Common myeloid progenitor, CD34-positive (primary cell): ENCODE data around the gene SACM1L.

Experiments
- CTCF ChIA-PET: fragments of 350-600 bp; sonication (Branson Sonifier 250); formaldehyde crosslinking; loops from one replicate; lab custom pipeline; 2021; ENCODE audit warnings: antibody characterized with exemption; lab: Charles Lee
- POLR2A ChIA-PET: fragments of 350-600 bp; sonication (Branson Sonifier 250); formaldehyde crosslinking; loops from one replicate; lab custom pipeline; 2021; ENCODE audit warnings: antibody characterized with exemption; lab: Charles Lee
- DNase-seq, 3 donors: peaks; one replicate each; pipeline versions ENCODE4 v3.0.0 to v3.0.0-alpha.2; 2013
- H3K27ac ChIP-seq, 2 experiments: 1 replicate in 1 of 2; 2 replicates in 1 of 2; pipeline ENCODE4 v1.7.0; 2013; ENCODE audit warnings: inconsistent platforms in 2 of 2, low read length in 2 of 2, mild to moderate bottlenecking in 2 of 2, low read depth in 1 of 2, moderate library complexity in 1 of 2; ENCODE audit not compliant: severe bottlenecking in 2 of 2, insufficient read depth in 1 of 2, poor library complexity in 1 of 2
- H3K27me3 ChIP-seq, 5 experiments: replicated peaks in 2 of 5; 1 replicate in 3 of 5; 2 replicates in 2 of 5; pipeline versions ENCODE4 v1.6.1 to v1.7.0; 2013; ENCODE audit warnings: low read length in 4 of 5, mild to moderate bottlenecking in 2 of 5, moderate library complexity in 2 of 5, inconsistent platforms in 1 of 5; ENCODE audit not compliant: insufficient read depth in 5 of 5, control insufficient read depth in 4 of 5
- H3K36me3 ChIP-seq, 4 experiments: 1 replicate in 2 of 4; 2 replicates in 2 of 4; pipeline versions ENCODE4 v1.6.1 to v1.7.0; 2013; ENCODE audit warnings: low read length in 3 of 4, control low read depth in 1 of 4, mild to moderate bottlenecking in 1 of 4; ENCODE audit not compliant: control insufficient read depth in 4 of 4, insufficient read depth in 4 of 4
- H3K4me1 ChIP-seq, 4 experiments: 1 replicate in 3 of 4; 2 replicates in 1 of 4; pipeline versions ENCODE4 v1.6.1 to v1.7.1; 2013; ENCODE audit warnings: low read length in 3 of 4, mild to moderate bottlenecking in 3 of 4, control low read depth in 1 of 4, inconsistent platforms in 1 of 4, moderate library complexity in 1 of 4; ENCODE audit not compliant: control insufficient read depth in 4 of 4, insufficient read depth in 4 of 4; ENCODE audit errors: control extremely low read depth in 1 of 4
- H3K4me3 ChIP-seq, 7 experiments: 1 replicate in 4 of 7; 2 replicates in 3 of 7; pipeline versions ENCODE4 v1.5.1 to v1.7.0; 2013; ENCODE audit warnings: mild to moderate bottlenecking in 7 of 7, low read length in 6 of 7, moderate library complexity in 6 of 7, inconsistent platforms in 2 of 7, low read depth in 2 of 7, control low read depth in 1 of 7; ENCODE audit not compliant: insufficient read depth in 4 of 7, control insufficient read depth in 1 of 7; ENCODE audit errors: extremely low read depth in 1 of 7
- H3K9me3 ChIP-seq, 5 experiments: 1 replicate in 4 of 5; 2 replicates in 1 of 5; pipeline versions ENCODE4 v1.6.1 to v1.7.1; 2013; ENCODE audit warnings: low read length in 4 of 5, mild to moderate bottlenecking in 2 of 5, inconsistent platforms in 1 of 5, low read depth in 1 of 5, moderate library complexity in 1 of 5; ENCODE audit not compliant: control insufficient read depth in 4 of 5, insufficient read depth in 2 of 5; ENCODE audit errors: control extremely low read depth in 1 of 5
- WGBS: methylation state at CpG from one replicate; pipeline ENCODE4 v1.1.5; 2013; ENCODE audit not compliant: insufficient coverage; 5-methylcytosine and 5-hydroxymethylcytosine counted together

Gene SACM1L

DNA sequence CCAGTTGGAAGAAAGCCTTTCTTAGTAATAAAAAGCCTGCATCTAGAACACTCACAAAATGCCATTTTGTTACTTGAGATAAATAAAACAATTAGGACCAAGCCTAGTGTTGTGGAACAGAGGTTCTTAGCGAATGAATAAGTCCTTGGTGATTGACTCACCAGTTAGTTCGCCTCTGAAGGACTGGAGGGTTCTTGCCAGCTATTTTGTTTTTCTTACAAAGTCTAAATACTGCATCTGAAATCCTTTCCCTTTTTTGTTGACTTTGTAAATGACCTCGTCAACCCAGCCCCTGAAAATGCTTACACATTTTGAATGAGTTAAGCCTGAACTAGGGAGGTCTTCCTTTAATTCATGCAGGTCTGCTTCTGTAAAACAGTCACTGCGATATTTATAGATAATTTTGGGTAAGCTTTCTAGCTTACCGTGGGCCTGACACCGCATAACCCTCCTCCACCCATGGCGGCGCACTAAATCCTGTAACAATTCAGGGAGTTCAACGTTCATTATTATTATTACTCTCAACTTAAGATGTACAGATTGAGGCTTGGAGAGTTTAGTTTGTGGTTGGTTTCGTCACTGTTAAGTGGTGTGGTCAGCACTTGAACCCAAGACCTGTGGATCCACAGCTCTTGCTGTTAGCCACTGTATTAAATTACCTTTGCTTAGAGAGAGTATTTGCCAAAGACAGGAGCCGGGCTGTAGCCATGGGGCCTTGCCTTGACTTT lies 45.0 kb upstream of the SACM1L start:
- Histone ChIP-seq H3K4me1 (peaks cover 12 to 79% (median 71%) of the 10 kb centered on the region in 4 experiments), H3K9me3 (peaks cover 0 to 3% (median 1%) of the 10 kb centered on the region in 5 experiments), H3K36me3 (peaks cover 0 to 21% (median 3%) of the 10 kb centered on the region in 4 experiments), H3K4me3 (peak overlapping the region in 1 of 7 experiments; percentile 40), H3K27ac (peak overlapping the region in 1 of 2 experiments; percentile 50), H3K27me3 (no peaks in the 10 kb centered on the region)
- ChIA-PET CTCF (interaction anchor here (0.8 to 4.5 kb wide), 7 partner anchors 8 to 106 kb away, joined by 3 to 15 read pairs (median 4); no protein-coding TSS in a partner anchor), POLR2A (interaction anchor here (1.1 kb wide), 1 partner anchor 12 kb away, joined by 4 read pairs; no protein-coding TSS in a partner anchor)
- peak in 1 of 3 donors; percentile 37 for DNase-seq
- 100% methylated on average over 2 of the region's 11 CpGs for WGBS

- Histone ChIP-seq H3K36me3 (peaks cover 0 to 21% (median 3%) of the 10 kb centered on the region in 4 experiments), H3K9me3 (peaks cover 0 to 3% (median 1%) of the 10 kb centered on the region in 5 experiments), H3K4me1 (peaks cover 11 to 74% (median 66%) of the 10 kb centered on the region in 4 experiments), H3K4me3 (peak overlapping the region in 3 of 7 experiments; percentile 8 to 40 (median 38)), H3K27ac (peak overlapping the region in 1 of 2 experiments; percentile 50), H3K27me3 (no peaks in the 10 kb centered on the region)
- ChIA-PET CTCF (interaction anchor here (0.9 to 4.5 kb wide), 5 partner anchors 11 to 106 kb away, joined by 3 to 15 read pairs (median 5); no protein-coding TSS in a partner anchor), POLR2A (interaction anchor here (1.1 to 1.2 kb wide), 2 partner anchors 9 to 13 kb away, joined by 3 to 4 read pairs; no protein-coding TSS in a partner anchor)
- DNase-seq = peak in 1 of 3 donors; percentile 32
- 31% methylated on average over 5 of the region's 5 CpGs for WGBS
Observed at GRCh38 chr3:45644791-45645201, 44.4 kb upstream of the SACM1L start.

- peak overlapping the region in 1 of 7 experiments; percentile 8 for H3K4me3 ChIP-seq
- peaks cover 0 to 4% (median 3%) of the 10 kb centered on the region in 5 experiments for H3K9me3 ChIP-seq
- peaks cover 7 to 62% (median 56%) of the 10 kb centered on the region in 4 experiments for H3K4me1 ChIP-seq
- POLR2A ChIA-PET = interaction anchor here (1.2 kb wide), 1 partner anchor 8 kb away, joined by 3 read pairs; no protein-coding TSS in a partner anchor
- H3K27ac ChIP-seq = peak overlapping the region in 1 of 2 experiments; percentile 88
- no peaks in the 10 kb centered on the region for H3K27me3 ChIP-seq
- 73% methylated on average over 3 of the region's 6 CpGs for WGBS
- DNase-seq = peak in 1 of 3 donors; percentile 37
- H3K36me3 ChIP-seq = peaks cover 0 to 18% (median 2%) of the 10 kb centered on the region in 4 experiments
- CTCF ChIA-PET = interaction anchor here (1.0 to 4.5 kb wide), 5 partner anchors 10 to 134 kb away, joined by 3 to 19 read pairs (median 4); no protein-coding TSS in a partner anchor
Observed at GRCh38 chr3:45646051-45646585, 43.1 kb upstream of the SACM1L start.

DNA sequence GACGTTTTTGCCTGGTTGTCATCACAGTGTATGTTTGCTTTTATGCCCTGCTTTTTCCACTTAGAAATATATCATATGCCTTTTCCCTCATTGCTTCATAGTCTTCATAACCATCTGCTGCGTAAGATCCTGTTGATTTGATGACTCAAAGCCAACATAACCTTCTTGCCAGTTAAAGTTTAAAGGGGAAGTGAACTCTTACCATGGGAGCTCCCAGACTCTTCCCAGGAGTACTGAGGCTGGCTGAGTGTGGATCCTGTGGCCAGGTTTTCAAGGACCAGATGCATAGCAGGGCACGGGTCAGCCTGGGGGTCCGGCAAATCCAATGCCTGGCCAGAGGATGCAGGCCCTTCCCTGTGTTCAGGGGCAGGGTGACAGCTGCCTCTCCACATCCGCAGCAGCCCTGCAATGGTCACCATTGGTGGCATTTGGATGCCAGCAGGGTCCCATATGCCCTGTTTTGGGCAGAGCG lies 42.0 kb upstream of the SACM1L start:
- Histone ChIP-seq H3K27ac (peak overlapping the region; percentile 80 to 88), H3K36me3 (peaks cover 0 to 13% (median 1%) of the 10 kb centered on the region in 4 experiments), H3K27me3 (no peaks in the 10 kb centered on the region), H3K9me3 (peaks cover 0 to 4% (median 3%) of the 10 kb centered on the region in 5 experiments), H3K4me1 (peaks cover 7 to 57% (median 51%) of the 10 kb centered on the region in 4 experiments), H3K4me3 (peak overlapping the region in 1 of 7 experiments; percentile 45)
- peak; percentile 61 to 94 (median 88) for DNase-seq
- ChIA-PET POLR2A (no interaction called here), CTCF (interaction anchor here (1.0 to 2.6 kb wide), 4 partner anchors 9 to 100 kb away, joined by 3 to 19 read pairs (median 3); no protein-coding TSS in a partner anchor)
- 50% methylated on average over 6 of the region's 6 CpGs for WGBS

- ChIA-PET CTCF (interaction anchor here (0.8 to 7.6 kb wide), 15 partner anchors 10 to 639 kb away, joined by 3 to 80 read pairs (median 3); partner anchors contain the start of gene LIMD1), POLR2A (interaction anchor here (1.7 kb wide), 1 partner anchor 22 kb away, joined by 4 read pairs; no protein-coding TSS in a partner anchor)
- Histone ChIP-seq H3K4me1 (peaks cover 3 to 31% (median 24%) of the 10 kb centered on the region in 4 experiments), H3K4me3 (no peak overlapping the region), H3K9me3 (peaks cover 0 to 3% (median under 1%) of the 10 kb centered on the region in 5 experiments), H3K27ac (peak overlapping the region in 1 of 2 experiments; percentile 19), H3K27me3 (no peaks in the 10 kb centered on the region), H3K36me3 (peaks cover 0 to 6% (median 2%) of the 10 kb centered on the region in 4 experiments)
- DNase-seq = no peak
- 86% methylated on average over 3 of the region's 3 CpGs for WGBS
Observed at GRCh38 chr3:45653205-45653604, 36.0 kb upstream of the SACM1L start.

- 70% methylated on average over 2 of the region's 6 CpGs for WGBS
- no peaks in the 10 kb centered on the region for H3K27me3 ChIP-seq
- no peak overlapping the region for H3K4me3 ChIP-seq
- peak in 2 of 3 donors; percentile 86 to 87 for DNase-seq
- peaks cover 0 to 6% (median 2%) of the 10 kb centered on the region in 4 experiments for H3K36me3 ChIP-seq
- H3K9me3 ChIP-seq = peaks cover 0 to 2% (median 0%) of the 10 kb centered on the region in 5 experiments
- peaks cover 3 to 31% (median 24%) of the 10 kb centered on the region in 4 experiments for H3K4me1 ChIP-seq
- ChIA-PET POLR2A (interaction anchor here (1.0 to 1.7 kb wide), 2 partner anchors 9 to 23 kb away, joined by 3 to 4 read pairs; no protein-coding TSS in a partner anchor), CTCF (interaction anchor here (0.6 to 7.6 kb wide), 17 partner anchors 10 to 614 kb away, joined by 3 to 80 read pairs (median 4); partner anchors contain the start of gene LIMD1)
- peak overlapping the region in 1 of 2 experiments; percentile 43 for H3K27ac ChIP-seq
Observed at GRCh38 chr3:45654397-45654944, 34.7 kb upstream of the SACM1L start.
